ENCODE measurements around the gene OSBPL10. TPM values are rescaled to one million over a fixed set of nuclear protein-coding genes. Genes with fewer than 3 reads are reported as not detected.

OSBPL10 gene
- total and polyA plus RNA-seq, 7 donors = 2.3 to 77.7 (median 8.5) TPM

GRCh38 chr3:31724116-31724515, 256.9 kb downstream of the OSBPL10 start:
- intact Hi-C loops (cut with DNase I) = no loop called here
- Histone ChIP-seq H3K27ac (no peak overlapping the region), H3K4me3 (no peak overlapping the region), H3K27me3 (no peaks in the 10 kb centered on the region), H3K4me1 (no peaks in the 10 kb centered on the region), H3K9me3 (no peaks in the 10 kb centered on the region), H3K36me3 (no peaks in the 10 kb centered on the region)
- DNase-seq = no peak
- WGBS, 2 donors = 80 to 88% methylated on average over 6 of the region's 6 CpGs
- TF ChIP-seq EP300 (IDR thresholded peaks at IDR 0.05) (no peak), CTCF (IDR thresholded peaks at IDR 0.05) (no peak), POLR2A (IDR thresholded peaks at IDR 0.05) (no peak), POLR2AphosphoS5 (IDR thresholded peaks at IDR 0.05) (no peak)

- TF ChIP-seq POLR2A (IDR thresholded peaks at IDR 0.05) (no peak), EP300 (IDR thresholded peaks at IDR 0.05) (no peak), CTCF (IDR thresholded peaks at IDR 0.05) (no peak), POLR2AphosphoS5 (IDR thresholded peaks at IDR 0.05) (no peak)
- H3K4me1 ChIP-seq = no peaks in the 10 kb centered on the region
- no peak overlapping the region for H3K27ac ChIP-seq
- H3K9me3 ChIP-seq = no peaks in the 10 kb centered on the region
- no peaks in the 10 kb centered on the region for H3K27me3 ChIP-seq
- H3K36me3 ChIP-seq = no peaks in the 10 kb centered on the region
- intact Hi-C loops (cut with DNase I) = no loop called here
- 87 to 91% methylated on average over 5 of the region's 5 CpGs for WGBS, 2 donors
- DNase-seq = no peak
- no peak overlapping the region for H3K4me3 ChIP-seq
Measured at GRCh38 chr3:31723701-31724100, 257.4 kb downstream of the OSBPL10 start.

- TF ChIP-seq POLR2A (IDR thresholded peaks at IDR 0.05) (no peak), CTCF (IDR thresholded peaks at IDR 0.05) (no peak), POLR2AphosphoS5 (IDR thresholded peaks at IDR 0.05) (no peak), EP300 (IDR thresholded peaks at IDR 0.05) (no peak)
- H3K27ac ChIP-seq = no peak overlapping the region
- 81 to 84% methylated on average over 3 of the region's 3 CpGs for WGBS, 2 donors
Measured at GRCh38 chr3:31721676-31722075, 259.4 kb downstream of the OSBPL10 start.

GRCh38 chr3:31714495-31715280, 266.4 kb downstream of the OSBPL10 start:
- no peaks in the 10 kb centered on the region for H3K9me3 ChIP-seq
- H3K4me1 ChIP-seq = no peaks in the 10 kb centered on the region
- 75 to 95% methylated on average over 11 of the region's 11 CpGs for WGBS, 2 donors
- no peak for DNase-seq
- no peak overlapping the region for H3K27ac ChIP-seq
- TF ChIP-seq POLR2A (IDR thresholded peaks at IDR 0.05) (no peak), POLR2AphosphoS5 (IDR thresholded peaks at IDR 0.05) (no peak), CTCF (IDR thresholded peaks at IDR 0.05) (no peak), EP300 (IDR thresholded peaks at IDR 0.05) (no peak)
- intact Hi-C loops (cut with DNase I) = no loop called here
- no peak overlapping the region for H3K4me3 ChIP-seq
- no peaks in the 10 kb centered on the region for H3K27me3 ChIP-seq
- no peaks in the 10 kb centered on the region for H3K36me3 ChIP-seq

More at GRCh38 chr3:31721676-31722075, 259.4 kb downstream of the OSBPL10 start:
- DNase-seq = no peak
- no peaks in the 10 kb centered on the region for H3K9me3 ChIP-seq
- H3K27me3 ChIP-seq = no peaks in the 10 kb centered on the region
- H3K4me1 ChIP-seq = no peaks in the 10 kb centered on the region
- H3K4me3 ChIP-seq = no peak overlapping the region
- intact Hi-C loops (cut with DNase I) = no loop called here
- H3K36me3 ChIP-seq = no peaks in the 10 kb centered on the region
